SU-DHL-6 (cell line): ENCODE data around the gene ENTPD6.

Source experiments
- EZH2phosphoT487 ChIP-seq: fragments of 200-600 bp; sonication (generic), shearing (Covaris generic); conservative IDR thresholded peaks from 2 replicates; pipeline ENCODE4 v1.6.1; 2018; ENCODE audit warnings: mild to moderate bottlenecking, antibody characterized with exemption, low read length, moderate library complexity, mixed read lengths
- TF ChIP-seq, protein P1 (sequence below): fragments of 200-600 bp; sonication (generic); IDR thresholded peaks from one replicate; pipeline ENCODE4 v1.5.1; 2017; ENCODE audit warnings: antibody characterized with exemption, mild to moderate bottlenecking, low read length, moderate library complexity; ENCODE audit not compliant: insufficient read depth, poor library complexity, severe bottlenecking

DNA sequence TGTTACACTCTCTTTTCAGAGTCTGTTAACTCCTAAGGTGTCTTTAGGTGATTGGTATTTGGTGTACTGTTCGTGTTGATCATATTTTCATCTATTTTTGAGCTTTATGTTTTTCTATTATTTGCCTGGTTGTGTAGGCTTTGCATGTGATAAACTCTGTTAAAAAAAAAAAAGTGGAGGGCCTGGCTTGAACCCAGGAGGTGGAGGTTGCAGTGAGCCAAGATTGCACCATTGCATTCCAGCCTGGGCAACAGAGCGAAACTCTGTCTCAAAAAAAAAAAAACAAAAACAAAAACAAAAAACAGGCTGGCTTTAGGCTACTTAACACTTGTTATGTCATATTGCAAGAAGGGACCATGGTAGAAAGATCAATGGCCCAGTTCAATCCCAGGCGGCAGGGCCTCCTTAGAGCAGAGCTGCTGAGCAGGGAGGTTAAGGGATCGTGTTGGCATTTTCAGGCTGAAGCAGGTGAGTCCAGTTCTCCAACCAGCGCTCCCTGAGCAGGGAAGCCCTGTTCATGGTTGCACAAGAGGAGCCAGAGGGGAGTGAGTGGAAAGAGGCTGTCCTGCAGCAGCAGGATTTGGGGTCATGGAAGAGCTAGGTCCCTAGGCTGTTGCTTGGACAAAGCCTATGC is 60.8 kb downstream of the ENTPD6 start:
- TF ChIP-seq, protein P1, sequence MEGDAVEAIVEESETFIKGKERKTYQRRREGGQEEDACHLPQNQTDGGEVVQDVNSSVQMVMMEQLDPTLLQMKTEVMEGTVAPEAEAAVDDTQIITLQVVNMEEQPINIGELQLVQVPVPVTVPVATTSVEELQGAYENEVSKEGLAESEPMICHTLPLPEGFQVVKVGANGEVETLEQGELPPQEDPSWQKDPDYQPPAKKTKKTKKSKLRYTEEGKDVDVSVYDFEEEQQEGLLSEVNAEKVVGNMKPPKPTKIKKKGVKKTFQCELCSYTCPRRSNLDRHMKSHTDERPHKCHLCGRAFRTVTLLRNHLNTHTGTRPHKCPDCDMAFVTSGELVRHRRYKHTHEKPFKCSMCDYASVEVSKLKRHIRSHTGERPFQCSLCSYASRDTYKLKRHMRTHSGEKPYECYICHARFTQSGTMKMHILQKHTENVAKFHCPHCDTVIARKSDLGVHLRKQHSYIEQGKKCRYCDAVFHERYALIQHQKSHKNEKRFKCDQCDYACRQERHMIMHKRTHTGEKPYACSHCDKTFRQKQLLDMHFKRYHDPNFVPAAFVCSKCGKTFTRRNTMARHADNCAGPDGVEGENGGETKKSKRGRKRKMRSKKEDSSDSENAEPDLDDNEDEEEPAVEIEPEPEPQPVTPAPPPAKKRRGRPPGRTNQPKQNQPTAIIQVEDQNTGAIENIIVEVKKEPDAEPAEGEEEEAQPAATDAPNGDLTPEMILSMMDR: no peak
- no peak for TF ChIP-seq EZH2phosphoT487
